Ovary (tissue), 9 donors: ENCODE results near the gene ANGPTL2. TPM values are rescaled to one million over a fixed set of nuclear protein-coding genes. Genes with fewer than 3 reads are reported as not detected.

ENCODE experiments used
- DNase-seq, 5 donors: peaks; one replicate each; pipeline ENCODE4 v3.0.0-alpha.2; 2019 to 2020
- H3K27ac ChIP-seq, 2 donors: fragments of 200-600 bp; one replicate each; pipeline versions ENCODE4 v1.5.1 to v1.8.0; 2019 to 2022
- H3K27me3 ChIP-seq: fragments of 200-600 bp; one replicate; pipeline ENCODE4 v1.8.0; 2022
- H3K36me3 ChIP-seq: fragments of 200-600 bp; sonication (generic); one replicate; pipeline ENCODE4 v1.5.1; 2019
- H3K4me1 ChIP-seq: one replicate; pipeline ENCODE4 v1.8.1; 2013; ENCODE audit warnings: mild to moderate bottlenecking, moderate library complexity; ENCODE audit not compliant: insufficient read depth
- H3K4me3 ChIP-seq: fragments of 200-600 bp; sonication (generic); one replicate; pipeline ENCODE4 v1.5.1; 2017
- H3K9me3 ChIP-seq, 2 donors: fragments of 200-600 bp in 1 of 2; sonication (generic) in 1 of 2; one replicate each; pipeline versions ENCODE4 v1.5.1 to v1.8.1; 2013 to 2019; ENCODE audit warnings: mild to moderate bottlenecking in 1 of 2, moderate library complexity in 1 of 2
- CTCF ChIP-seq, 3 donors: fragments of 450-650 bp in 2 of 3; fragments of 200-600 bp in 1 of 3; IDR thresholded peaks; one replicate each; pipeline versions ENCODE4 v1.5.1 to v1.8.0; 2016 to 2022; ENCODE audit warnings: antibody characterized with exemption in 3 of 3, mild to moderate bottlenecking in 1 of 3
- EP300 ChIP-seq: sonication (generic); formaldehyde crosslinking; IDR thresholded peaks from one replicate; pipeline ENCODE4 v1.6.1; 2017; ENCODE audit warnings: antibody characterized with exemption
- POLR2A ChIP-seq: fragments of 450-650 bp; IDR thresholded peaks from one replicate; pipeline ENCODE4 v1.6.1; 2017; ENCODE audit warnings: antibody characterized with exemption, mild to moderate bottlenecking, moderate library complexity
- WGBS, 3 donors: extraction: QIAGEN DNeasy Blood & Tissue Kit in 1 of 3; methylation state at CpG; one replicate each; pipeline versions ENCODE4 v1.1.5 to v1.1.7; 2013 to 2017; 5-methylcytosine and 5-hydroxymethylcytosine counted together
- intact Hi-C, 4 donors: fragments of 100-400 bp; cut with DNase I; formaldehyde crosslinking; loops; one replicate each; pipeline versions ENCODE4 v1.11.0 to v1.15.1; 2022 to 2023
- polyA plus RNA-seq, 2 donors: library from polyadenylated mRNA; stranded (reverse); fragments of 200-250 nt in 1 of 2; fragments of 350-450 nt in 1 of 2; fragmentation: Illumina TruSeq in 1 of 2; extraction: RNeasy Lipid Tissue Mini Kit (QIAGEN cat#74804) in 1 of 2; gene quantifications; one replicate each; pipeline ENCODE4 v1.2.3, GENCODE V29; 2013 to 2014
- total RNA-seq, 7 donors: library from RNA; depleted of rRNA in 2 of 7; stranded (reverse); fragments of >200 nt in 2 of 7; fragmentation: NEBNext Ultra II Directional in 3 of 7; extraction: Animal tissue kit (Norgen Biotek cat#: 25700) in 3 of 7; gene quantifications; one replicate each; pipeline versions ENCODE4 v1.1.0 to v1.2.4, GENCODE V29; 2016 to 2023
- donor health status: DM: no; HTN: no; CAD: no; lungs with moderate emphysema.
- donor health status: DM: no; HTN: no; CAD: no.
- donor health status: Bipolar disorder and iron deficiency.
- donor health status: DM: yes; HTN: yes; CAD: no.
- donor health status: DM: no; HTN: no; CAD: no.
- donor health status: DM: yes; HTN: yes; CAD: no.

The ANGPTL2 gene
- total and polyA plus RNA-seq, 9 donors = 9.8 to 114 (median 64.1) TPM

DNA sequence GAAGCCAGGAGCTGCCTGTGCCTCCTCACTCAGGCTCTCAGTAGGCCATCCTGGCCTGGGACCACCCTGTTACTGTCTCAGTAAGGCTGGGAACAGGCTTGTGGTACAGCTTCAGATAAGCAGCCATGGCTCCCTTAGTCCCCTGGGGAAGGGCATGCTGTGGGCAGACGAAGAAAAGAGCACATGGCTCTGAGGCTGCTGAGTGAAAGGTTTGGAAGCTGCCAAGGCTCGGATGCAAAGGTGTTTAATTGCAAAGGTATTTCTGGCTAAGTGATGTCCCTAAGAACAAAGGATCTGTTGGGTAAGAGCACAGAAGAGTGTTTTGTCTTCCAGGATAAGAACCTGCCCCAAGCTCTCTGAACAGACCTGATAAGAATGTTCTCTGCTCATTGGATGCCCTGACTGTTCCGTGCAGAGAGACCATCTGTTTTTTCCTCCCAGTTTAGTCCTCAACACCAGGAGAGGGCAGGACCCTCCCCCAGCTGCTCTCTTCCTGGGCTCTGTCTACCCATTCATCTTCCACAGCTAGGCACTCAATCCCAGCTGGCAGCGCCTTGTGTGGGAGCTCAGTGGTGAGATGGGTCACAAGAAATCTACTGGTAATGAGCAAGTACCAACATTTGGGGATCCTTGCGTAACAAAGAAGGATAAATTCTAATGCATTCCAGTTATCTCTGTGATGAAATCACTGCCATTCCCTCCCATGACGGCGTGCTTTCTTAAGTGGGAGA, 17.7 kb downstream of the ANGPTL2 start:
- Histone ChIP-seq H3K4me3 (no peak overlapping the region), H3K4me1 (peaks cover 5% of the 10 kb centered on the region), H3K36me3 (no peaks in the 10 kb centered on the region), H3K27ac (no peak overlapping the region), H3K9me3 (no peaks in the 10 kb centered on the region), H3K27me3 (no peaks in the 10 kb centered on the region)
- WGBS, 3 donors = 63 to 69% (median 67%) methylated on average over 7 of the region's 7 CpGs
- TF ChIP-seq EP300 (no peak), POLR2A (no peak), CTCF (IDR thresholded peaks at IDR 0.05) (no peak)
- intact Hi-C loops = no loop called here
- DNase-seq = no peak

DNA sequence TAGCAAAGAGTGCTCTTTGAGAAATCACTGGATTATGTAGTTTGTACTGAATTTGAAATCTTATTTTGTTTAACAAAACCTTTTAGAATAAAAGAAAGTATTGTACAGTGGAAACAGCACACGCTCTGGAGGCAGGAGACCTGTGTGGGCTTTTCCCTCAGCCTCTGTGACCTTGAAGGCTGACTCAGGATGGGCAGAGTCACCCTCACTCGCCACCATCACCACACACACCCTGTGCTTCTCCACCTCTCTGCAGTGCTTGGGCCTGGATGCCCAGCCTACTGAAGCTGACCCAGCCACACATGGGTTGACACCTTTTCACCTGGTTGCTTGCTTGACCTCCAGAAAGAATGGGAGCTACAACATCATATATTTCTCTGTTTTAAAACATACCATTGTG, 19.6 kb downstream of the ANGPTL2 start:
- no peaks in the 10 kb centered on the region for H3K36me3 ChIP-seq
- H3K4me1 ChIP-seq = peaks cover 5% of the 10 kb centered on the region
- H3K27me3 ChIP-seq = no peaks in the 10 kb centered on the region
- H3K4me3 ChIP-seq = no peak overlapping the region
- TF ChIP-seq CTCF (IDR thresholded peaks at IDR 0.05) (no peak), POLR2A (no peak)
- intact Hi-C loops = no loop called here
- DNase-seq = no peak
- 75 to 86% (median 81%) methylated on average over 2 of the region's 2 CpGs for WGBS, 3 donors
- no peaks in the 10 kb centered on the region for H3K9me3 ChIP-seq
- no peak overlapping the region for H3K27ac ChIP-seq

DNA sequence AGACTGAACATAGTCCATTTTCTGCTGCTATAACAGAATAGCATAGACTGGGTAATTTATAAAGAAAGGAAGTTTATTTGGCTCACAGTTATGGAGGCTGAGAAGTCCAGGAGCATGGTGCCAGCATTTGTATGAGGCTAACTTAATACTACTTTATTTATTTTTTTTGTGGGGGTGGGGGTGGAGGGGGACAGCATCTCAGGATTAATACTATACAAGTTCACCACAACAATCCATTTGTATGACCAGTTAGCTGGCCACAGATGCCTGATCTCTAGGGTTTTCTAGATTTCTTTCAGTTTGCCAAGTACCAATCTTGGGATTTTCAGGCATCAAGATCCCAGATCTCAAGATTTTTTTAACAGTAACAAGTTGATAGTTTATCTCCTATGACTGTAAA, 20.3 kb downstream of the ANGPTL2 start:
- DNase-seq = no peak
- intact Hi-C loops = no loop called here
- Histone ChIP-seq H3K4me1 (peaks cover 5% of the 10 kb centered on the region), H3K27ac (no peak overlapping the region), H3K27me3 (no peaks in the 10 kb centered on the region), H3K4me3 (no peak overlapping the region), H3K9me3 (no peaks in the 10 kb centered on the region), H3K36me3 (no peaks in the 10 kb centered on the region)
- TF ChIP-seq EP300 = no peak
- TF ChIP-seq POLR2A = no peak
- TF ChIP-seq CTCF (IDR thresholded peaks at IDR 0.05) = no peak

DNA sequence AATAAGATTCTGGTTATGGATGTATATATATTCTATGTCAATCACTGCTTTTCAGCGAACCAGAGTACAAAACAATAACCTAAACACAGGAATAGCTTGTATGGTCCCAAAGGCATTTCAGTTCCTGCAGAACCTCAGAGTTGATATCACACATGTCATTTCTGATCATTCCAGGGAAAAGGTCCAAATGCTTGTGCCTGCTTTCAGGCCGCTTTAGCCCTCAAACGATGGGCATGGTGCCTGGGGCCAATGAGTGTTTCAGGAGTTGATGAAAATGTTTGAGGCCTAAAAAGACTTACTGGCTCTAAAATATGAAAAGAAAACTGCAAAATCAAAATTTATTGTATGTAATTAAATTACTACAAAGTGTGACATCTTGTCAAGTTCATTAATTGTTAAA, 22.8 kb downstream of the ANGPTL2 start:
- no peak for DNase-seq
- H3K27me3 ChIP-seq = no peaks in the 10 kb centered on the region
- H3K36me3 ChIP-seq = no peaks in the 10 kb centered on the region
- intact Hi-C loops = no loop called here
- no peak overlapping the region for H3K4me3 ChIP-seq
- H3K27ac ChIP-seq = peak overlapping the region in 1 of 2 donors; percentile 35
- peaks cover 6% of the 10 kb centered on the region for H3K4me1 ChIP-seq
- TF ChIP-seq POLR2A (no peak), CTCF (IDR thresholded peaks at IDR 0.05) (no peak), EP300 (no peak)
- WGBS, 3 donors = 65 to 76% (median 74%) methylated on average over 3 of the region's 3 CpGs
- no peaks in the 10 kb centered on the region for H3K9me3 ChIP-seq
